GM12872 (cell line): ENCODE measurements around the gene DAP3.

ENCODE experiments used
- TF ChIP-seq, protein P1 (sequence below): IDR thresholded peaks from 3 replicates; pipeline ENCODE4 v1.5.1; 2011; ENCODE audit warnings: low read depth, mild to moderate bottlenecking, low read length, moderate library complexity; ENCODE audit not compliant: insufficient read depth

The DAP3 gene

DNA sequence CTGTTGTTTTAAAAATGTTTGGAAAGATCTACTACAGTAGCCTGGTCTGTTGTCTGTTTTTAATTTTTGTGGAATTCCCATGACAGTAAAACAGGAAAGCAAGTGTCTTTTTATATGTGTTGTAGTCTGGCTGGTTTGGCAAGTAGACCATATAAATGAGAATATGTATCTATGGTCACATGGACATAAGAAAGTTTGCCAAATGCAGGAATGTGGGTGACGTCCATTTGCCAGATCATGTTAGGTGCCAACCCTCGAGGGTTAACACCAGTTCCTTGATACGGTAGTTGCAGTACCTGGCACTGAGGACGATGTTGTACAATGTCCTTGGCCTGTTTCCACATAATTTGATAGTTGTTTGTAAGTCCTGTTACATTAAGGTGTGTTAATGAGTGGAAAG, 6.2 kb downstream of the DAP3 start:
- TF ChIP-seq, protein P1, sequence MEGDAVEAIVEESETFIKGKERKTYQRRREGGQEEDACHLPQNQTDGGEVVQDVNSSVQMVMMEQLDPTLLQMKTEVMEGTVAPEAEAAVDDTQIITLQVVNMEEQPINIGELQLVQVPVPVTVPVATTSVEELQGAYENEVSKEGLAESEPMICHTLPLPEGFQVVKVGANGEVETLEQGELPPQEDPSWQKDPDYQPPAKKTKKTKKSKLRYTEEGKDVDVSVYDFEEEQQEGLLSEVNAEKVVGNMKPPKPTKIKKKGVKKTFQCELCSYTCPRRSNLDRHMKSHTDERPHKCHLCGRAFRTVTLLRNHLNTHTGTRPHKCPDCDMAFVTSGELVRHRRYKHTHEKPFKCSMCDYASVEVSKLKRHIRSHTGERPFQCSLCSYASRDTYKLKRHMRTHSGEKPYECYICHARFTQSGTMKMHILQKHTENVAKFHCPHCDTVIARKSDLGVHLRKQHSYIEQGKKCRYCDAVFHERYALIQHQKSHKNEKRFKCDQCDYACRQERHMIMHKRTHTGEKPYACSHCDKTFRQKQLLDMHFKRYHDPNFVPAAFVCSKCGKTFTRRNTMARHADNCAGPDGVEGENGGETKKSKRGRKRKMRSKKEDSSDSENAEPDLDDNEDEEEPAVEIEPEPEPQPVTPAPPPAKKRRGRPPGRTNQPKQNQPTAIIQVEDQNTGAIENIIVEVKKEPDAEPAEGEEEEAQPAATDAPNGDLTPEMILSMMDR: no peak

DNA sequence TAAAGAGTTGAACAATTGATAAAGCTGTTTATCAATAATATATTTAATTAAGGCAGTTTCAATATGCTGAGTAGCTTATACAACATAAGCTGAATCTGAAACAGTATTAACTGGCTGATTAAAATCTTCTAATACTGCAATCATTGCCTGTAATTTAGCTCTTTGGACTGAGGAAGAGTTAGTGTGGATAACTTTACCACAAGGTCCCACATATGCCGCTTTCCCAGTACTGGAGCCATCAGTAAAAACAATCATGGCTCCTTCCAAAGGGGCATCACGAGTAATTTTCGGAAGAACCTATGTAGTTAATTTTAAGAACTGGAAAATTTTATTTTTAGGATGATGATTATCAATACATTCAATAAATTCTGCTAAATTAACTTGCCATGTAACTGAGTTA, 6.7 kb downstream of the DAP3 start:
- TF ChIP-seq, protein P1: no peak

DNA sequence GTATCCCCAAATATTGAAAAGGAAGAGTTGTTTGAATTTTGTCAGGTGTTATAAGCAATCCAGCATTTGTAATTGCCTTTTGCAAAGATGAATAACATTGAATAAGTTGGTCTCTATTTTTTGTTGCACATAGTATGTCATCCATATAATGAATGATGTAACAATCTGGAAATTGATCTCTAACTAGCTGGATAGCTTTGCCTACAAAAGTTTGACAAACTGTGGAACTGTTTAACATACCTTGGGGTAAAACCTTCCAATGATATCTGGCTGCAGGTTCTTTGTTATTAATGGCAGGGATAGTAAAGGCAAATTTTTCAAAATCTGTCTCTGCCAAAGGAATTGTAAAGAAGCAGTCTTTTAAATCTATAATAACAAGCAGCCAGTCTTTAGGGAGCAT, 7.6 kb downstream of the DAP3 start:
- TF ChIP-seq, protein P1: no peak

DNA sequence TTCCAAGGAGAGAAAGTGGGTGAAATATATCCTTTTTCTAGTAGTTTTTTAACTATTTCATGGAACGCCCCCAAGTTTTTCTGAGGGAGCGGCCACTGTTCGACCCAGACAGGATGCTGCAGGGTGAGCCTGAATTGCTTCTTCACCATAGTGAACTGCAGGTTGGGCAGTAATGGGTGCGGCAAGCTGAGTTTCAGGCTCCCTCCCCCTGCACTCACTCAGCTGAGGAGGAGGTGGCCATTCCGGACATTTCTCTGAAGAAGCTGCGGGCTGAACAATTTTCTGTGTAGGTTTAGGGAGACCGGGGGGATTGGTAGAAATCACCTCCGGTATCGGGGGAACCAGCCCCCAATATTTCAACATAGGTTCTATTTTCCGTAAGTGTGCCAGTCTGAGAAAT, 8.2 kb downstream of the DAP3 start:
- TF ChIP-seq, protein P1: no peak

GRCh38 chr1:155698382-155699038, 9.6 kb downstream of the DAP3 start:
- TF ChIP-seq, protein P1: no peak

- TF ChIP-seq, protein P1: no peak
Measured at GRCh38 chr1:155703216-155703615, 14.3 kb downstream of the DAP3 start.

- TF ChIP-seq, protein P1: no peak
Measured at GRCh38 chr1:155706139-155706538, 17.2 kb downstream of the DAP3 start.

- TF ChIP-seq, protein P1: no peak
Measured at GRCh38 chr1:155709391-155709790, 20.5 kb downstream of the DAP3 start.
